Measurements from ENCODE around the gene COL6A3.

Gene COL6A3

GRCh38 chr2:237345891-237346640 lies 67.9 kb downstream of the COL6A3 start:
- DNase-seq: no peak

GRCh38 chr2:237345411-237345810 lies 68.6 kb downstream of the COL6A3 start:
- DNase-seq: no peak

GRCh38 chr2:237344942-237345341 lies 69.0 kb downstream of the COL6A3 start:
- no peak for DNase-seq

GRCh38 chr2:237343993-237344392 lies 70.0 kb downstream of the COL6A3 start:
- no peak for DNase-seq

- DNase-seq: no peak
These were observed 72.1 kb downstream of the COL6A3 start for GRCh38 chr2:237341872-237342271.

GRCh38 chr2:237337586-237337985 lies 76.4 kb downstream of the COL6A3 start:
- no peak for DNase-seq

GRCh38 chr2:237336131-237336530 lies 77.8 kb downstream of the COL6A3 start:
- no peak for DNase-seq

GRCh38 chr2:237333748-237334147 lies 80.2 kb downstream of the COL6A3 start:
- no peak for DNase-seq

GRCh38 chr2:237330541-237330940 lies 83.4 kb downstream of the COL6A3 start:
- DNase-seq: no peak

GRCh38 chr2:237327175-237327950 lies 86.6 kb downstream of the COL6A3 start:
- DNase-seq: no peak

- DNase-seq: no peak
These were observed 87.4 kb downstream of the COL6A3 start for GRCh38 chr2:237326266-237327171.

- DNase-seq: no peak
These were observed 89.1 kb downstream of the COL6A3 start for GRCh38 chr2:237324837-237325236.

- no peak for DNase-seq
These were observed 89.5 kb downstream of the COL6A3 start for GRCh38 chr2:237324405-237324831.

GRCh38 chr2:237323656-237324055 lies 90.3 kb downstream of the COL6A3 start:
- no peak for DNase-seq

- no peak for DNase-seq
These were observed 91.4 kb downstream of the COL6A3 start for GRCh38 chr2:237322564-237322963.

- no peak for DNase-seq
These were observed 92.2 kb downstream of the COL6A3 start for GRCh38 chr2:237321746-237322145.

GRCh38 chr2:237320801-237321560 lies 93.0 kb downstream of the COL6A3 start:
- no peak for DNase-seq

GRCh38 chr2:237319887-237320286 lies 94.1 kb downstream of the COL6A3 start:
- no peak for DNase-seq

- DNase-seq: no peak
These were observed 94.7 kb downstream of the COL6A3 start for GRCh38 chr2:237319086-237319820.

- no peak for DNase-seq
These were observed 97.6 kb downstream of the COL6A3 start for GRCh38 chr2:237316339-237316738.

- no peak for DNase-seq
These were observed 98.1 kb downstream of the COL6A3 start for GRCh38 chr2:237315829-237316225.
